Spinal cord (tissue), 10 donors: Measurements from ENCODE around the gene ABTB1. TPM values are rescaled to one million over a fixed set of nuclear protein-coding genes. Genes with fewer than 3 reads are reported as not detected.

ENCODE experiments used
- DNase-seq, 6 donors: peaks; one replicate each; pipeline versions ENCODE4 v3.0.0 to v3.0.0-alpha.2; 2013 to 2015; ENCODE audit warnings: low spot score in 6 of 6, low read depth in 4 of 6
- H3K27ac ChIP-seq: one replicate; pipeline ENCODE4 v1.5.1; 2013; ENCODE audit warnings: low read depth, low read length, control low read depth
- H3K27me3 ChIP-seq: one replicate; pipeline ENCODE4 v1.6.1; 2013; ENCODE audit warnings: low read length; ENCODE audit not compliant: control insufficient read depth, insufficient read depth
- H3K36me3 ChIP-seq: one replicate; pipeline ENCODE4 v1.6.1; 2013; ENCODE audit warnings: low read length; ENCODE audit not compliant: control insufficient read depth, insufficient read depth
- H3K4me1 ChIP-seq: one replicate; pipeline ENCODE4 v1.6.1; 2013; ENCODE audit warnings: low read length; ENCODE audit not compliant: control insufficient read depth, insufficient read depth
- H3K4me3 ChIP-seq: one replicate; pipeline ENCODE4 v1.5.1; 2013; ENCODE audit warnings: low read depth, low read length, control low read depth
- H3K9me3 ChIP-seq: one replicate; pipeline ENCODE4 v1.6.1; 2013; ENCODE audit warnings: low read length; ENCODE audit not compliant: control insufficient read depth, insufficient read depth
- WGBS: methylation state at CpG from one replicate; pipeline ENCODE4 v1.1.5; 2013; ENCODE audit warnings: missing lambda C conversion rate; ENCODE audit not compliant: insufficient coverage; 5-methylcytosine and 5-hydroxymethylcytosine counted together
- polyA plus RNA-seq, 2 donors: library from polyadenylated mRNA; unstranded; fragments of 120-200 nt; gene quantifications; one replicate each; pipeline ENCODE4 v1.2.1, GENCODE V29; 2013; ENCODE audit not compliant: insufficient read length in 2 of 2
- total RNA-seq, 2 donors: library from RNA; depleted of rRNA in 1 of 2; stranded (reverse); fragments of 120-200 nt in 1 of 2; fragments of >200 nt in 1 of 2; gene quantifications; one replicate each; pipeline versions ENCODE4 v1.2.3 to v1.2.4, GENCODE V29; 2013 to 2014
- donor health status: healthy.

The ABTB1 gene
- total and polyA plus RNA-seq, 4 donors = 10.6 to 26.9 (median 14.8) TPM

- Histone ChIP-seq H3K9me3 (peaks cover 3% of the 10 kb centered on the region), H3K27me3 (no peaks in the 10 kb centered on the region), H3K4me3 (no peak overlapping the region), H3K27ac (peak overlapping the region; percentile 86), H3K36me3 (peaks cover 10% of the 10 kb centered on the region), H3K4me1 (peaks cover 48% of the 10 kb centered on the region)
- DNase-seq = no peak
- 40% methylated on average over 1 of the region's 2 CpGs for WGBS
Measured at GRCh38 chr3:127708837-127709236, 36.1 kb downstream of the ABTB1 start.

- H3K4me3 ChIP-seq = no peak overlapping the region
- WGBS = 65% methylated on average over 2 of the region's 3 CpGs
- H3K4me1 ChIP-seq = peaks cover 54% of the 10 kb centered on the region
- H3K9me3 ChIP-seq = peaks cover 2% of the 10 kb centered on the region
- no peak for DNase-seq
- no peaks in the 10 kb centered on the region for H3K27me3 ChIP-seq
- H3K36me3 ChIP-seq = peaks cover 10% of the 10 kb centered on the region
- peak overlapping the region; percentile 86 for H3K27ac ChIP-seq
Measured at GRCh38 chr3:127709320-127710060, 36.7 kb downstream of the ABTB1 start.

GRCh38 chr3:127710155-127710941, 37.6 kb downstream of the ABTB1 start:
- Histone ChIP-seq H3K27me3 (no peaks in the 10 kb centered on the region), H3K9me3 (no peaks in the 10 kb centered on the region), H3K4me1 (peaks cover 59% of the 10 kb centered on the region), H3K4me3 (no peak overlapping the region), H3K27ac (no peak overlapping the region), H3K36me3 (peaks cover 10% of the 10 kb centered on the region)
- WGBS = 74% methylated on average over 17 of the region's 18 CpGs
- peak in 2 of 6 donors; percentile 36 to 60 for DNase-seq

DNA sequence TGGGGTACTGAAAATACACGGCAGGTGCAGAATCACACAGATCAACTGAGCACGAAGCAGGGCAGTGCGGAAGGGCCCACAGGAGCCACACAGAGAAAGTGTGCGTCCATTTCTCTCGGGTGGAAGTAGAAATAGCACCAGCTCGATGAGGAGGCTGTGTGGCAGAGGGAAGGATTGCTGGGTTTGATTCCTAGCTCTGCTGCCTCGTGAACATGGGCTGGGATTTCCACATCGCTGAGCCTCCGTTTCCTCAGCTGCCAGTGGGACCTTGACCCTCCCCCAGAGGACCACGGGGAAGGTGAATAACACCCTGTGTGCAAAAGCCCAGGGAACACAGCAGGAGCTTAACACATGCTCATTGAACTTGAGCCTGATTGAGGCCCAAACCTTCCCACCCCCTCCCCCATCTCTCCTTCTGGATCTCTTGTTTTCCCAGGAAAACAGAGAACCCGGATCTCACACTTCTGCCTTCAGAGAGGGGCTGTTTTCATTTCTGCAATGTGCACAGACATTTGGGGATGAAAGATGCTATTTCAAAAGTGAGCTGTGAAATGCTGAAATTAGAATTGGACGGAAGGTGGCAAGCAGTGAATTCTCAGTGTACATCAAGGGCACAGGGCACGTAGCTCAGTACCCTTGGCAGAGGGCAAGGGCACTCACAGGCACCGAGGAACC, 38.4 kb downstream of the ABTB1 start:
- no peaks in the 10 kb centered on the region for H3K27me3 ChIP-seq
- no peak overlapping the region for H3K4me3 ChIP-seq
- peak in 1 of 6 donors; percentile 88 for DNase-seq
- 74% methylated on average over 12 of the region's 14 CpGs for WGBS
- H3K9me3 ChIP-seq = no peaks in the 10 kb centered on the region
- no peak overlapping the region for H3K27ac ChIP-seq
- peaks cover 10% of the 10 kb centered on the region for H3K36me3 ChIP-seq
- peaks cover 66% of the 10 kb centered on the region for H3K4me1 ChIP-seq

- Histone ChIP-seq H3K36me3 (peaks cover 7% of the 10 kb centered on the region), H3K4me1 (peaks cover 63% of the 10 kb centered on the region), H3K27ac (no peak overlapping the region), H3K9me3 (no peaks in the 10 kb centered on the region), H3K27me3 (no peaks in the 10 kb centered on the region), H3K4me3 (no peak overlapping the region)
- WGBS = 95% methylated on average over 11 of the region's 14 CpGs
- DNase-seq = no peak
Measured at GRCh38 chr3:127711896-127712295, 39.1 kb downstream of the ABTB1 start.

DNA sequence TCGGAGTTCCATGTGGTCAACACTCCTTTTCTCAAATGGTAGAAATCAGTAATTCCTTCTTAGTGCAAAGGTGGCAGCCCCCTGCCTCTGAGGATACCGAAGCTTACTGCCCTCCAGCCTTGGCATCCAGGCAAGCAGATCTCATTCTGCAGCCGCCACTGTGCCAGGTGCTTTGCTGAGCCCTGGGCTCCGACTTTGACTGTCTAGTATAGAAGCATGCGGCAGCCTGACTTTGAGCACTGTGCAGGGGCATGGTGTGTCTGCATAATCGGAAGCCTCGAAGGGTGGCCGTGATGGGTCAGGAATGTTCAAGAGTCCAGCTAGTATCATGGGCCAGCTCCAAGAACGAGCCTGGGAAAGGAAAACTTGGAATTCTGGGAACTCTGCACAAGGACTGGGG, 39.7 kb downstream of the ABTB1 start:
- 75% methylated on average over 9 of the region's 9 CpGs for WGBS
- no peaks in the 10 kb centered on the region for H3K9me3 ChIP-seq
- H3K27me3 ChIP-seq = no peaks in the 10 kb centered on the region
- peaks cover 7% of the 10 kb centered on the region for H3K36me3 ChIP-seq
- DNase-seq = no peak
- H3K4me1 ChIP-seq = peaks cover 60% of the 10 kb centered on the region
- H3K27ac ChIP-seq = no peak overlapping the region
- no peak overlapping the region for H3K4me3 ChIP-seq

DNA sequence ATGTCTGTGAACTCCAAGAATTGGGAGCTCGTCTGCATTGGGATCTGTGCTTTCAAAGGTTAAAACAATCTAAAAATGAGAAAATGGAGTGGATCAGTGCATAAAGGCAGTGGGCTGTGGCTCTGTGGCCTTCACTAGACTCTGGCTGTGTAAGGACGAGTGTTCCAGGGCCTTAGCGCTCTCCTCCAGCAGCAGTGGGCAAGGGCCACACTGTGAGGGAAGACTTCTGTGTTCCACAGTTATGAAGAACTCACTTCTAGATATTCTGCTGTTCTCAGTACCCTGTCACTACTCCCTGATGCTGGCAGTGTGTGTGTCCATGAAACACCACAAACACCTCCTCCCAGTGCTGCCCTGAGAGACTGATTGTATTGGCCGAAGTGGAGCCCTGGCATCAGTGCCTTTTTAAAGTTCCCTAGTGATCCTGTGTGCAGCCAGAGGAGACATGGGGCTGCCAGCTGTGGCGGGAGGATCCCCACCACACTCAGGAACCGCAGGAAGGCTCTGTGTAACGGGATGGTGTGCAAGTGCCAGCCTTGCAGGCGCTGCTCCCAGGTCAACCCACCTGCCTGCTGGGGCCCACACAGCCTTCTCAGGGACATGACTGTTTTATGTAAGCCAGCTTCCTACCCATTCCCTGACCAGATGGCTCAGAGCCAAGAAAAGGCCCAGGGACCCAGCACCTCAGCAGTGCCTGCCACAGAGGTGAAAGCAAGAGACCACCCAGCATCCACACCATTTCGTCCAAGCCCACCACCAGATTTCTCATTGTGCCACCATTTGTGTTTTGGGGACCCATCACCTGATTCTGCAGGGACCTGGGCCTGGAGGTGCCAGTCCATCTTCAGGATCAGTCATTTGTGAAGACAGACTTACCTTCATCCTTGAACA, 40.4 kb downstream of the ABTB1 start:
- no peaks in the 10 kb centered on the region for H3K27me3 ChIP-seq
- H3K9me3 ChIP-seq = no peaks in the 10 kb centered on the region
- H3K36me3 ChIP-seq = peaks cover 7% of the 10 kb centered on the region
- 76% methylated on average over 5 of the region's 9 CpGs for whole genome bisulfite sequencing
- H3K27ac ChIP-seq = peak overlapping the region; percentile 53
- no peak for DNase-seq
- H3K4me3 ChIP-seq = no peak overlapping the region
- H3K4me1 ChIP-seq = peaks cover 60% of the 10 kb centered on the region

- Histone ChIP-seq H3K27me3 (no peaks in the 10 kb centered on the region), H3K36me3 (peaks cover 7% of the 10 kb centered on the region), H3K9me3 (no peaks in the 10 kb centered on the region), H3K4me3 (no peak overlapping the region), H3K4me1 (peaks cover 63% of the 10 kb centered on the region), H3K27ac (peak overlapping the region; percentile 53)
- 77% methylated on average over 8 of the region's 10 CpGs for WGBS
- no peak for DNase-seq
Measured at GRCh38 chr3:127714125-127714571, 41.4 kb downstream of the ABTB1 start.

- Histone ChIP-seq H3K27ac (peak overlapping the region; percentile 53), H3K9me3 (no peaks in the 10 kb centered on the region), H3K4me1 (peaks cover 64% of the 10 kb centered on the region)
Measured at GRCh38 chr3:127714866-127715265, 42.1 kb downstream of the ABTB1 start.

More at GRCh38 chr3:127714866-127715265, 42.1 kb downstream of the ABTB1 start:
- peaks cover 7% of the 10 kb centered on the region for H3K36me3 ChIP-seq
- no peaks in the 10 kb centered on the region for H3K27me3 ChIP-seq
- WGBS = 92% methylated on average over 3 of the region's 5 CpGs
- no peak for DNase-seq
- H3K4me3 ChIP-seq = no peak overlapping the region
